ENCODE data around the gene EWSR1. TPM values are rescaled to one million over a fixed set of nuclear protein-coding genes. Genes with fewer than 3 reads are reported as not detected.

The EWSR1 gene
- total RNA-seq, 1 donor from 2014 or later, result 199 TPM

GRCh38 chr22:29316141-29316828 is 48.2 kb downstream of the EWSR1 start:
- peaks cover 11% of the 10 kb centered on the region for H3K36me3 Mint-ChIP-seq (ENCODE audit: low read depth, unreplicated experiment)
- peaks cover 32% of the 10 kb centered on the region for H3K27me3 Mint-ChIP-seq (ENCODE audit: low read depth, unreplicated experiment)
- H4K20me1 ChIP-seq (ENCODE audit: insufficient read depth, low read length), result peaks cover 25% of the 10 kb centered on the region
- H3K4me3 Mint-ChIP-seq (ENCODE audit: unreplicated experiment), result peak overlapping the region; percentile 23
- peak overlapping the region; percentile 75 for H3K4me2 ChIP-seq (ENCODE audit: low read length)
- H3K9ac ChIP-seq (ENCODE audit: low read length), result no peak overlapping the region
- no peaks in the 10 kb centered on the region for H3K79me2 ChIP-seq (ENCODE audit: insufficient read depth, low read length)
- no peaks in the 10 kb centered on the region for H3K9me3 Mint-ChIP-seq (ENCODE audit: unreplicated experiment)
- H3K36me3 ChIP-seq (ENCODE audit: insufficient read depth, low read length), result no peaks in the 10 kb centered on the region
- H3K4me1 Mint-ChIP-seq (ENCODE audit: low read depth, unreplicated experiment), result peaks cover 4% of the 10 kb centered on the region
- DNase-seq (ENCODE audit: low read depth) (no peak), FAIRE-seq (no peak)
- H3K4me1 ChIP-seq (ENCODE audit: insufficient read depth, low read length), result peaks cover 14% of the 10 kb centered on the region
- H2AFZ ChIP-seq (ENCODE audit: low read depth, low read length), result no peak overlapping the region
- TF ChIP-seq EZH2 (IDR thresholded peaks at IDR 0.05; ENCODE audit: insufficient read depth, low read length) (no peak), CTCF (IDR thresholded peaks at IDR 0.05; ENCODE audit: insufficient read depth, low read depth, low read length) (no peak)
- no peaks in the 10 kb centered on the region for H3K9me3 ChIP-seq (ENCODE audit: insufficient read depth, low read depth, low read length)
- no peak overlapping the region for H3K27ac ChIP-seq (ENCODE audit: low read depth, low read length)
- H3K27ac Mint-ChIP-seq (ENCODE audit: unreplicated experiment), result no peak overlapping the region
- no peak overlapping the region for H3K4me3 ChIP-seq (ENCODE audit: insufficient read depth, low read depth, low read length)
- H3K27me3 ChIP-seq (ENCODE audit: insufficient read depth, low read length), result peaks cover 34% of the 10 kb centered on the region

GRCh38 chr22:29317827-29318454 is 49.9 kb downstream of the EWSR1 start:
- no peaks in the 10 kb centered on the region for H3K79me2 ChIP-seq (ENCODE audit: insufficient read depth, low read length)
- DNase-seq (ENCODE audit: low read depth) (no peak), FAIRE-seq (no peak)
- no peaks in the 10 kb centered on the region for H3K36me3 ChIP-seq (ENCODE audit: insufficient read depth, low read length)
- no peaks in the 10 kb centered on the region for H3K9me3 ChIP-seq (ENCODE audit: insufficient read depth, low read depth, low read length)
- peaks cover 12% of the 10 kb centered on the region for H4K20me1 ChIP-seq (ENCODE audit: insufficient read depth, low read length)
- no peak overlapping the region for H2AFZ ChIP-seq (ENCODE audit: low read depth, low read length)
- no peak overlapping the region for H3K4me2 ChIP-seq (ENCODE audit: low read length)
- no peak overlapping the region for H3K27ac ChIP-seq (ENCODE audit: low read depth, low read length)
- no peak overlapping the region for H3K27ac Mint-ChIP-seq (ENCODE audit: unreplicated experiment)
- peaks cover 33% of the 10 kb centered on the region for H3K27me3 ChIP-seq (ENCODE audit: insufficient read depth, low read length)
- peaks cover 4% of the 10 kb centered on the region for H3K4me1 Mint-ChIP-seq (ENCODE audit: low read depth, unreplicated experiment)
- H3K36me3 Mint-ChIP-seq (ENCODE audit: low read depth, unreplicated experiment), result peaks cover 8% of the 10 kb centered on the region
- H3K4me3 Mint-ChIP-seq (ENCODE audit: unreplicated experiment), result no peak overlapping the region
- H3K27me3 Mint-ChIP-seq (ENCODE audit: low read depth, unreplicated experiment), result peaks cover 32% of the 10 kb centered on the region
- TF ChIP-seq CTCF (IDR thresholded peaks at IDR 0.05; ENCODE audit: insufficient read depth, low read depth, low read length) (no peak), EZH2 (IDR thresholded peaks at IDR 0.05; ENCODE audit: insufficient read depth, low read length) (no peak)
- H3K9me3 Mint-ChIP-seq (ENCODE audit: unreplicated experiment), result no peaks in the 10 kb centered on the region
- no peak overlapping the region for H3K4me3 ChIP-seq (ENCODE audit: insufficient read depth, low read depth, low read length)
- H3K4me1 ChIP-seq (ENCODE audit: insufficient read depth, low read length), result peaks cover 7% of the 10 kb centered on the region
- H3K9ac ChIP-seq (ENCODE audit: low read length), result no peak overlapping the region

GRCh38 chr22:29319072-29319471 is 51.0 kb downstream of the EWSR1 start:
- DNase-seq (ENCODE audit: low read depth) (no peak), FAIRE-seq (no peak)
- H3K79me2 ChIP-seq (ENCODE audit: insufficient read depth, low read length), result no peaks in the 10 kb centered on the region
- H3K4me1 ChIP-seq (ENCODE audit: insufficient read depth, low read length), result peaks cover 2% of the 10 kb centered on the region
- TF ChIP-seq EZH2 (IDR thresholded peaks at IDR 0.05; ENCODE audit: insufficient read depth, low read length) (no peak), CTCF (IDR thresholded peaks at IDR 0.05; ENCODE audit: insufficient read depth, low read depth, low read length) (no peak)
- H3K4me2 ChIP-seq (ENCODE audit: low read length), result no peak overlapping the region
- no peaks in the 10 kb centered on the region for H3K36me3 ChIP-seq (ENCODE audit: insufficient read depth, low read length)
- Mint-ChIP-seq H3K4me3 (ENCODE audit: unreplicated experiment) (no peak overlapping the region), H3K27ac (ENCODE audit: unreplicated experiment) (no peak overlapping the region), H3K4me1 (ENCODE audit: low read depth, unreplicated experiment) (peaks cover 4% of the 10 kb centered on the region), H3K27me3 (ENCODE audit: low read depth, unreplicated experiment) (peaks cover 23% of the 10 kb centered on the region), H3K9me3 (ENCODE audit: unreplicated experiment) (no peaks in the 10 kb centered on the region), H3K36me3 (ENCODE audit: low read depth, unreplicated experiment) (peaks cover 5% of the 10 kb centered on the region)
- no peaks in the 10 kb centered on the region for H3K9me3 ChIP-seq (ENCODE audit: insufficient read depth, low read depth, low read length)
- peaks cover 5% of the 10 kb centered on the region for H4K20me1 ChIP-seq (ENCODE audit: insufficient read depth, low read length)
- no peak overlapping the region for H3K27ac ChIP-seq (ENCODE audit: low read depth, low read length)
- H3K9ac ChIP-seq (ENCODE audit: low read length), result no peak overlapping the region
- no peak overlapping the region for H3K4me3 ChIP-seq (ENCODE audit: insufficient read depth, low read depth, low read length)
- H2AFZ ChIP-seq (ENCODE audit: low read depth, low read length), result no peak overlapping the region
- peaks cover 22% of the 10 kb centered on the region for H3K27me3 ChIP-seq (ENCODE audit: insufficient read depth, low read length)

Data from astrocyte (in vitro differentiated cells and primary cell).